Mononuclear cell (primary cell): ENCODE results near the gene CTNNA2. TPM values are rescaled to one million over a fixed set of nuclear protein-coding genes. Genes with fewer than 3 reads are reported as not detected.

Experiments
- H3K27me3 ChIP-seq: 2 replicates; pipeline ENCODE4 v1.6.0; 2011; ENCODE audit warnings: low read length, control low read depth; ENCODE audit not compliant: insufficient read depth
- H3K4me1 ChIP-seq: 2 replicates; pipeline ENCODE4 v1.5.1; 2011; ENCODE audit warnings: mild to moderate bottlenecking, low read length, control low read depth; ENCODE audit not compliant: insufficient read depth
- H3K4me3 ChIP-seq: 2 replicates; pipeline ENCODE4 v1.5.1; 2011; ENCODE audit warnings: mild to moderate bottlenecking, low read length, moderate library complexity
- H3K9me3 ChIP-seq: 2 replicates; pipeline ENCODE4 v1.5.1; 2011; ENCODE audit warnings: low read depth, mild to moderate bottlenecking, control low read depth, low read length
- total RNA-seq: library from RNA; depleted of rRNA; stranded (reverse); fragments of >200 nt; gene quantifications from one replicate; pipeline ENCODE4 v1.2.3, GENCODE V29; 2012

CTNNA2 gene
- total RNA-seq, 1 donor, result not detected

DNA sequence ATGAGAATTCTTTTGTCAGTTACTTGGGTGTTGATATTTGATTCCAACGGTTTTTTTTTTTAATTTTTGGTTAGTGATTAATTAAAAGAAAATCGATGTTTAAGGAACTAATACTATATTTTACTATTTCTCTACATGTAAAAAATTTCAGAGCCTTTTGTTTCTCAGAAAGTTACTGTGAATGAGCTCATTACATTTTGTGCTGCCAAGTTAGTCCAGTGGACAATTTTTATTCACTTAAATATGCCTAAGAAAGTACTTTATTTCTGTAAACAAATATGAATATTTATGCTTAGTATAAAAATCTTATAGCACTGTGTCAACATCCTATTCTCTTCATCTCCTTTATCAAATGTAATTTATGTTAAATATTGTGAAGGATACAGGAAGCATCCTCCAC lies 309.3 kb downstream of the CTNNA2 start:
- Histone ChIP-seq H3K9me3 (no peaks in the 10 kb centered on the region), H3K27me3 (no peaks in the 10 kb centered on the region), H3K4me3 (no peak overlapping the region), H3K4me1 (no peaks in the 10 kb centered on the region)

GRCh38 chr2:79824086-79824786 lies 311.4 kb downstream of the CTNNA2 start:
- Histone ChIP-seq H3K4me1 (no peaks in the 10 kb centered on the region), H3K4me3 (no peak overlapping the region), H3K27me3 (no peaks in the 10 kb centered on the region), H3K9me3 (no peaks in the 10 kb centered on the region)

DNA sequence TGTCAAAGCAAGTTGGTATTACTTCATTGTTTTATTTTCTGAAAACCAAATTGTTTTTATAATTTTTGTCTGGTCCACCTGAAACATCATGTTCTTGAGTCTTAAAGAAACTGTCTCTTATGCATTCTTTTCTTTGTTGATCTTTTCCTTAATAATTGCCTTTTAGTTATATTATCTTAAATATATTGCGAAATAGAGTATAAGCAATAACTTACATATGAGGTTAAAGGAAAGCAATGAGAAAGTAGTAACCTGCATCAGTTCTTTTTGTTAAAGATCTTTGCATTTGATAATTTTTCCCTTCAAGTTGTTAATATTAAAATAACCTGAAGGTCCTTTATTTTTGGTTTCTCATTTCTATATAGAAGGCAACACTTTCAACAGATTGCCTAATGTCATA lies 315.0 kb downstream of the CTNNA2 start:
- Histone ChIP-seq H3K27me3 (no peaks in the 10 kb centered on the region), H3K4me1 (no peaks in the 10 kb centered on the region), H3K9me3 (no peaks in the 10 kb centered on the region), H3K4me3 (no peak overlapping the region)

DNA sequence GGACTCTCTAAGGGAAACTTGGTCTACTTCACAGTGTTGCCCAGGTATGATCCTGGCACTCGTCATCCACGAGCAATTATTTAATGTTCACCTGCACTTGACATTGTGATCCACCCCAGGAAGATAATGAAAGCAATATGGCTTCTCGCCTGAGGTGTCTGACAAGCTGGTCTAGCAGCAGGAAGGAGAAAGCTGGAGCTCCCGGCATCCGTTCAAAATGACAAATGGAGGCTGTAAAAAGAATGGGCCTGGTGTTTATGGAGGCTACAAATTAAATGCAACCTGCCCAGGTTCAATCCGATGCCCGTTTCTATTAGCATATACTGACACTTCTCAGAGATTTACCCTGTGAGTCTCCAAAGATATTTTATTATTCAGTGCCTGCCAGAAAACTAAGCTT lies 317.6 kb downstream of the CTNNA2 start:
- Histone ChIP-seq H3K9me3 (no peaks in the 10 kb centered on the region), H3K27me3 (no peaks in the 10 kb centered on the region), H3K4me1 (no peaks in the 10 kb centered on the region)

DNA sequence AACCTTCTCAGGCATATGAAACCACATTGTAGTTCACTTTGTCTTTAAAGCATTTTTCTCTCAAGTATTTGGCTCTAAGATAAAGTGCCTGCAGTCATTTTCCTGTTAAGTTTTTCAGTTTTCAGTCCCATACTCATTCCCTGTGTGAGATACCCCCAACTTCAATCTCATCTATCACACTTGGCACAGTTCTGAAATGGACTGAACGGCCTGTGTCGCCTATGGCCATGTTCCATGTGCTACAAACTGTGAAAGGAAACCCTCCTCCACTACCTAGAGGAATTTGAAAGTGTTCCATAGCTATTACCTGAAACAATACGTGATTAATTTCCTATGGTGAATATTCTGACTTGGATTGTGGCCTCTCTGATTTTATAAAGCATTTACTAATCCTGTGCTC lies 319.1 kb downstream of the CTNNA2 start:
- Histone ChIP-seq H3K4me3 (no peak overlapping the region), H3K27me3 (no peaks in the 10 kb centered on the region), H3K9me3 (no peaks in the 10 kb centered on the region), H3K4me1 (no peaks in the 10 kb centered on the region)

More for the DNA sequence above, 317.6 kb downstream of the CTNNA2 start:
- no peak overlapping the region for H3K4me3 ChIP-seq

DNA sequence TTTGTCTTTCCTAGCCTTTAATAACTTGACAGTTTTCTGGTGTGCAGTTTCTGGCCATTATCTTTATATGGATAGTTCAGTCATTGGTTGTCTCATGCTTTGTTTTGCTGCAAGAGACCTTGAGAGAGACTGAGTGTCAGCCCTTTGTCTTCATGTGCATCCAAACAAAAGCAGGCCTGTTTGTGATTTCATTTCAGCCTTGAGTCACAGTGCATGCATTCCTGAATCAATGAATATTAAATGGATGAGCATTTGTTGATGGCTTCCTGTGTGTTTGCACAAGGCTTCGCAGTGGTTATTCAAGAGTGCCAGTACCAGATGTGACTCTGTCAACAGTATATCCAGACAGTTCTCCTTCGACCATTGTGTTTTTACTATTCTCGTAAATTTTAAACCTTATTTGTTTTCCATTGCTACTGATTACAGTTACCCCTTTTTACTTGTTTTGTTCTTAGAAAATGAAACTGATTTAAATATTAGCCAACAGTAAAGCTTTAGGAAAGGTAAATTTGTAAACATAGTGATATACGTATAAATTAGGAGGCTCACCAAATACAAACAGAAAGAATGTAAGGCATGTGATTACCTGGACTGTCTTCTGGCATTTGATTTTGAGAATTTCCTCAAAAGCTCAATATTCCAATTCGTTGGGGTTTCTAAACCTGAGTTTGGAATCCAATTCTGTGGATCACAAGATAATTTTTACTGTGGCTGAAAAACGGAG lies 319.8 kb downstream of the CTNNA2 start:
- Histone ChIP-seq H3K4me1 (no peaks in the 10 kb centered on the region), H3K27me3 (no peaks in the 10 kb centered on the region), H3K9me3 (no peaks in the 10 kb centered on the region), H3K4me3 (no peak overlapping the region)

GRCh38 chr2:79833235-79833878 lies 320.5 kb downstream of the CTNNA2 start:
- H3K9me3 ChIP-seq, result no peaks in the 10 kb centered on the region
- H3K4me3 ChIP-seq, result no peak overlapping the region
- no peaks in the 10 kb centered on the region for H3K27me3 ChIP-seq
- no peaks in the 10 kb centered on the region for H3K4me1 ChIP-seq

- Histone ChIP-seq H3K27me3 (no peaks in the 10 kb centered on the region), H3K9me3 (no peaks in the 10 kb centered on the region), H3K4me3 (no peak overlapping the region), H3K4me1 (no peaks in the 10 kb centered on the region)
Observed at GRCh38 chr2:79835911-79836310, 323.1 kb downstream of the CTNNA2 start.

DNA sequence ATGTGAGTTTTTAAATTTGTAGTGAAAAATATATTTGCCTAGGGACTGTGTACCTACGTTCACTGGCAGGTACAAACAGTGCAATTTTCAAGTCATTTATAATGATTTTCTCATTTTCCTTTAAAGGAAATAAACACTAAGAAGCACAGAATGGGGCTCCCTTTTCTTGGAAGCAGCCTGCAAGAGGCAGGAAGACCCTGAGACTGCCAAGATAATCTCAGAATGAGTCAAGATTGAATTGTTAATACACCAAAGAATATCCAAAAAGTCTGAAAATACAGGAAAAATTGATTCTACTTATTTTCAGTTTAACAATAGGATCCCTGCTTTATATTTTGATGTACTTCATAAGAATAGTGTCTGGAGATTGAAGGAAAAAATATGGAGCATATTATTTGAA lies 331.2 kb downstream of the CTNNA2 start:
- Histone ChIP-seq H3K4me3 (no peak overlapping the region), H3K9me3 (no peaks in the 10 kb centered on the region), H3K27me3 (no peaks in the 10 kb centered on the region), H3K4me1 (no peaks in the 10 kb centered on the region)

- Histone ChIP-seq H3K4me1 (no peaks in the 10 kb centered on the region), H3K9me3 (no peaks in the 10 kb centered on the region), H3K4me3 (no peak overlapping the region), H3K27me3 (no peaks in the 10 kb centered on the region)
Observed at GRCh38 chr2:79846878-79847277, 334.0 kb downstream of the CTNNA2 start.

- Histone ChIP-seq H3K27me3 (no peaks in the 10 kb centered on the region), H3K4me3 (no peak overlapping the region), H3K9me3 (no peaks in the 10 kb centered on the region), H3K4me1 (no peaks in the 10 kb centered on the region)
Observed at GRCh38 chr2:79849241-79849640, 336.4 kb downstream of the CTNNA2 start.

GRCh38 chr2:79849949-79850348 lies 337.1 kb downstream of the CTNNA2 start:
- H3K4me3 ChIP-seq, result no peak overlapping the region
- H3K27me3 ChIP-seq, result no peaks in the 10 kb centered on the region
- H3K9me3 ChIP-seq, result no peaks in the 10 kb centered on the region
- H3K4me1 ChIP-seq, result no peaks in the 10 kb centered on the region

DNA sequence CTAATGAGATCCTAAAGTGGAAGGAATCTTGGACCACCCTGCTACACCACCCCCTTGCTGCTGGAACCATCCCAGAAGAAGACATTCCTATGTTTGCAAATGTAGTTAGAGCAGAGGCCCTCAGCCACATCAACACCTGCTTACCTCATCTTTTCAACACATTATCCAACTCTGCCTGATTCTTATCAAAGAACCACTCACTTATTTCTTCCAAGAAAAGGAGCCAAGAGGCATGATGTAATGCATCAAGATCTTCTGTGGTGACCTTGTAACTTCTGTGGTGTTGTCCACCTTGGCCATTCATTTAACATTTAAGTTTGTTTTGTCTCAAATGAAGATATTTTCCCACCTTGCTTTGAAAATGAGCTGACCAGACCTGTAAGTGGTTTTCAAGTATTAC lies 338.1 kb downstream of the CTNNA2 start:
- no peaks in the 10 kb centered on the region for H3K27me3 ChIP-seq
- no peaks in the 10 kb centered on the region for H3K4me1 ChIP-seq
- no peaks in the 10 kb centered on the region for H3K9me3 ChIP-seq
- no peak overlapping the region for H3K4me3 ChIP-seq

GRCh38 chr2:79855264-79856006 lies 342.6 kb downstream of the CTNNA2 start:
- Histone ChIP-seq H3K4me1 (no peaks in the 10 kb centered on the region), H3K9me3 (no peaks in the 10 kb centered on the region), H3K27me3 (no peaks in the 10 kb centered on the region), H3K4me3 (no peak overlapping the region)

DNA sequence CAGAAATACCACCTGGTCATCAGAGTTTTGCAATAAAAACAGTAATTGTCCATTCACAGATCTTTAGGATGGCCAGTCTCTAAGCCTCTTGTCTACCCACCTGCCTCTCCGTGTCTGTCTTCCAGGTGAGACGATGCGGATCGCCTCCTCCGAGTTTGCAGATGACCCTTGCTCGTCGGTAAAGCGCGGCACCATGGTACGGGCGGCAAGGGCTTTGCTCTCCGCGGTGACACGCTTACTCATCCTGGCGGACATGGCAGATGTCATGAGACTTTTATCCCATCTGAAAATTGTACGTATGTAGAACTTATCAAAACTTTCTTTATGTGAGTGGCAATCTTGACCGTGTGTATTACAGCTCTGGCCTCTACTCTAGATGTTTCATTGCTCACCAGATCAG lies 345.0 kb downstream of the CTNNA2 start:
- no peaks in the 10 kb centered on the region for H3K9me3 ChIP-seq
- H3K4me3 ChIP-seq, result no peak overlapping the region
- no peaks in the 10 kb centered on the region for H3K27me3 ChIP-seq
- H3K4me1 ChIP-seq, result no peaks in the 10 kb centered on the region
